ENCODE data around the gene UBXN1.
"Not testable (repeated sequence)": the region's sequence is repeated elsewhere in the genome, so short reads cannot be mapped to it uniquely, and the experiment has no call there.

The UBXN1 gene

DNA sequence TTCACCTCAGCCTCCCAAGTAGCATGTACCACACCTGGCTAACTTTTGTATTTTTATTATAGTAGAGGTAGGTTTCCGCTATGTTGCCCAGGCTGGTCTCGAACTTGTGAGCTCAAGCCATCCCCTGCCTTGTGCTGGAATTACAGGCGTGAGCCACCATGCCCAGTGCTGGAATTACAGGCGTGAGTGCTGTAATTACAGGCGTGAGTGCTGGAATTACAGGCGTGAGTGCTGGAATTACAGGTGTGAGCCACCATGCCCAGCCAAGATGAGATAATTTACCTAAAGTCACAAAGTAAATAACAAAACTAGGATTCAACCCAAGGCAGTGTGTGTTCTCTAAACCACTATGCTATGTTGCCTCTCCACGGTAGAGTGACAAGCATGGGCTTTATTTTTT lies 3.6 kb upstream of the UBXN1 start:
- intact Hi-C loops (cut with DNase I) = no loop called here
- DNase-seq = no peak

DNA sequence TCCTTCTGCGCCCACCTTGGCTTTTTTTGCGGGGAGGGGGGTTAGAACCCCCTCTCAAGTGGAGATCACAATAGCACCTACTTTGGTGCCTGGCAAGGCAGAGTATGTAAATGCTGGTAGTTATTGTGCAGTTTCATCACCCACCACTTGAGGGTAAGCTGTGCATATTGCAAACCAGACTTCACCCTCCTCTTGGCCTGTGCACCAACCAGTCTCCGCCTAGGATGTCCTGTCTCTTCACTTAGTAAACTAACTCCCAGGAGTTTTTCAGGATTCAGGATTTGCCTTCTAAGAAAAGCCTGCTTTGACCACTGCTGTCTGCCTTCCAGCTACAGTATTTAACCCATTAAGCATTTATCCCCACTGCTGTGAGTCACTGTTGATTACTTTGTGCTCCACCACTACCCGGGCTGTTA lies 2.0 kb upstream of the UBXN1 start:
- peak in 5 of 42 donors; percentile 11 to 45 (median 26) for DNase-seq
- intact Hi-C loops (cut with DNase I) = no loop called here

DNA sequence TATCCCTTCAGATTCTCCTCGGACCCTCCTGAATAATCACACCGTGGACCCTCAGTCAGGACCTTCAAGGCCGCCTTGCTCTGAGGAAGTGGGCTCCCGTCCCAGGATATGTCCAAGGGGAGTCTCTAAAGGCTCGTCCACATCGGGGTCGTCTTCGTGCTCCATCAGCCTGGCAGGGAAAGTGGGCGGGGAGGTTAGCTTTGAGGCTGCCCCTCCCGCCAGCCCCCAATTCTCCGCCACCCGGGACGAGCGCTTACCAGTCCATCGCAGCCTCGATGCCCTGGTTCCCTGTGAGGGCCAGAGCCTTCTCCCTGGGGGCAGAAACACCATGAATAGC lies 472 bp downstream of the UBXN1 start:
- intact Hi-C loops (cut with DNase I) = loop anchor here (5.0 kb wide), 1 partner anchor 86 kb away; the partner anchor contains the start of gene TUT1
- DNase-seq = no peak

DNA sequence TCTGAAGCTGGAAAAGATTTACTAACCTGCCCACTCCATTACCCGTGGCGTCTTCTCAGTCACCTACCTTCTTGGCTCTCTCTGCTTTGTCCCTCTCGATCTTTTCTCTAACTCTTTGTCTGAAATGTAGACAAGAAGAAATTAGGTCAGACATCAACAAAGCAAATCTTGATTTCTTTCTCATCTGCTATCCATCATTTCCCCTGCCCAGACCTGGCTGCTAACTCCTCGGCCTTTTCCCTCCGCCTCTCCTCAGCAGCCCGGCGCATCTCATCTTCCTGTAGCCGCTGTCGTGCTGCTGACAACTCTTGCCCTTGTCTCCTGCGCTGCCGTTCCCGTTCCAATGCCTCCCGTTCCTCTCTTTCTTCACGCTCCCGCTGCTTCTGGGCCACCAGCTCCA lies 1.2 kb downstream of the UBXN1 start:
- intact Hi-C loops (cut with DNase I) = loop anchor here (5.0 kb wide), 1 partner anchor 85 kb away; the partner anchor contains the start of gene TUT1

GRCh38 chr11:62677156-62677555 lies 1.7 kb downstream of the UBXN1 start:
- DNase-seq = no peak
- intact Hi-C loops (cut with DNase I) = loop anchor here (5.0 kb wide), 1 partner anchor 85 kb away; the partner anchor contains the start of gene TUT1

More for the DNA sequence above, 1.2 kb downstream of the UBXN1 start:
- DNase-seq = no peak

- intact Hi-C loops (cut with DNase I) = loop anchor here (5.0 kb wide), 1 partner anchor 84 kb away; the partner anchor contains the start of gene TUT1
- DNase-seq = no peak
Measured at GRCh38 chr11:62676698-62677097, 2.2 kb downstream of the UBXN1 start.

DNA sequence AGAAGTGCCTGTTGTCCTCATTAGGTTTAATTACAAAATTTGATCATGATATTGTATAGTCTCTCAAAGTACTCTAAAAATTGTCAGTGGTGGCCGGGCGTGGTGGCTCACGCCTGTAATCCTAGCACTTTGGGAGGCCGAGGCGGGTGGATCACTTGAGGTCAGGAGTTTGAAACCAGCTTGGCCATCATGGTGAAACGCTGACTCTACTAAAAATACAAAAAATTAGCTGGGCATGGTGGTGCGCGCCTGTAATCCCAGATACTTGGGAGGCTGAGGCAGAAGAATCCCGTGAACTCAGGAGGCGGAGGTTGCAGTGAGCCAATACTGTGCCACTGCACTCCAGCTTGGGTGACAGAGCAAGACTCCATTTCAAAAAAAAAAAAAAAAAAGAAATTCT lies 3.5 kb downstream of the UBXN1 start:
- DNase-seq = not testable (repeated sequence)
- intact Hi-C loops (cut with DNase I) = loop anchor here (5.0 kb wide), 1 partner anchor 83 kb away; the partner anchor contains the start of gene TUT1

- intact Hi-C loops (cut with DNase I) = no loop called here
- DNase-seq = no peak
Measured at GRCh38 chr11:62673196-62673525, 5.7 kb downstream of the UBXN1 start.

DNA sequence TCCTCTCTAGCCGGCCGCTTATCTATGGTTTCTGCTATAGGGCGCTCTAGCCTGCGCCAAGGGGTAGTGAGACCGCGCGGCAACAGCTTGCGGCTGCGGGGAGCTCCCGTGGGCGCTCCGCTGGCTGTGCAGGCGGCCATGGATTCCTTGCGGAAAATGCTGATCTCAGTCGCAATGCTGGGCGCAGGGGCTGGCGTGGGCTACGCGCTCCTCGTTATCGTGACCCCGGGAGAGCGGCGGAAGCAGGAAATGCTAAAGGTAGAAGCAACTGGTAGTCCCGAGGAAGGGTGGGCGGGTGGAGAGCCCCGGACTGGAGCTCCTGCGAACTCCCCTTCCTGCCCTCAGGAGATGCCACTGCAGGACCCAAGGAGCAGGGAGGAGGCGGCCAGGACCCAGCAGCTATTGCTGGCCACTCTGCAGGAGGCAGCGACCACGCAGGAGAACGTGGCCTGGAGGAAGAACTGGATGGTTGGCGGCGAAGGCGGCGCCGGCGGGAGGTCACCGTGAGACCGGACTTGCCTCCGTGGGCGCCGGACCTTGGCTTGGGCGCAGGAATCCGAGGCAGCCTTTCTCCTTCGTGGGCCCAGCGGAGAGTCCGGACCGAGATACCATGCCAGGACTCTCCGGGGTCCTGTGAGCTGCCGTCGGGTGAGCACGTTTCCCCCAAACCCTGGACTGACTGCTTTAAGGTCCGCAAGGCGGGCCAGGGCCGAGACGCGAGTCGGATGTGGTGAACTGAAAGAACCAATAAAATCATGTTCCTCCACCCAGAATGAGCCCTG lies 7.1 kb downstream of the UBXN1 start, which contains the start of the genes LBHD1 and UQCC3:
Gene LBHD1 (minus strand): TSS at position 660 of the 782 bp plus-strand sequence. CDS start 2,236 bp downstream, outside the sequence.
Gene UQCC3 (plus strand): TSS at position 66 of the 782 bp plus-strand sequence. CDS start 73 bp downstream, at position 139.
- intact Hi-C loops (cut with DNase I) = no loop called here
- DNase-seq = peak in 41 of 42 donors; percentile 71 to 95 (median 87)

- intact Hi-C loops (cut with DNase I) = no loop called here
Measured at GRCh38 chr11:62671236-62671607, 7.7 kb downstream of the UBXN1 start.

GRCh38 chr11:62669420-62670161 lies 9.3 kb downstream of the UBXN1 start:
- intact Hi-C loops (cut with DNase I) = no loop called here
- DNase-seq = no peak

More at GRCh38 chr11:62671236-62671607, 7.7 kb downstream of the UBXN1 start:
- peak in 1 of 42 donors; percentile 87 for DNase-seq

- DNase-seq = no peak
- intact Hi-C loops (cut with DNase I) = no loop called here
Measured at GRCh38 chr11:62667460-62667859, 11.4 kb downstream of the UBXN1 start.

DNA sequence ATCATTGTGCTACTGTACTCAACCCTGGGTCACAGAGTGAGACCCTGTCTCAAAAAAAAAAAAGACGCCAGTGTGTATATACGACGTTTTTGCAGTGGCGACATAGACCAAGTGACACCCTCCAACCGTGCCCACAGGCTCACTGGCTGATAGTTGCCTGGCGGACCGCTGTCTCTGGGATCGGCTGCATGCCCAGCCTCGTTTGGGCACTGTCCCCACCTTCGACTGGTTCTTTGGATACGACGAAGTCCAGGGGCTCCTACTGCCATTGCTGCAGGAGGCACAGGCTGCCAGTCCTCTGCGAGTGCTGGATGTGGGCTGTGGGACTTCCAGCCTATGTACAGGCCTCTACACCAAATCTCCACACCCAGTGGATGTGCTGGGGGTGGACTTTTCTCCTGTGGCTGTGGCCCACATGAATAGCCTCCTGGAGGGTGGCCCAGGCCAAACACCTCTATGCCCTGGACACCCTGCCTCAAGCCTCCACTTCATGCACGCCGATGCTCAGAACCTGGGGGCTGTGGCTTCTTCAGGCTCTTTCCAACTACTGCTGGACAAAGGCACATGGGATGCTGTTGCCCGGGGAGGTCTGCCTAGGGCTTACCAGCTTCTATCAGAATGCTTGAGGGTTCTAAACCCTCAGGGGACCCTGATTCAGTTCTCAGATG lies 12.5 kb downstream of the UBXN1 start:
- intact Hi-C loops (cut with DNase I) = no loop called here
- no peak for DNase-seq

DNA sequence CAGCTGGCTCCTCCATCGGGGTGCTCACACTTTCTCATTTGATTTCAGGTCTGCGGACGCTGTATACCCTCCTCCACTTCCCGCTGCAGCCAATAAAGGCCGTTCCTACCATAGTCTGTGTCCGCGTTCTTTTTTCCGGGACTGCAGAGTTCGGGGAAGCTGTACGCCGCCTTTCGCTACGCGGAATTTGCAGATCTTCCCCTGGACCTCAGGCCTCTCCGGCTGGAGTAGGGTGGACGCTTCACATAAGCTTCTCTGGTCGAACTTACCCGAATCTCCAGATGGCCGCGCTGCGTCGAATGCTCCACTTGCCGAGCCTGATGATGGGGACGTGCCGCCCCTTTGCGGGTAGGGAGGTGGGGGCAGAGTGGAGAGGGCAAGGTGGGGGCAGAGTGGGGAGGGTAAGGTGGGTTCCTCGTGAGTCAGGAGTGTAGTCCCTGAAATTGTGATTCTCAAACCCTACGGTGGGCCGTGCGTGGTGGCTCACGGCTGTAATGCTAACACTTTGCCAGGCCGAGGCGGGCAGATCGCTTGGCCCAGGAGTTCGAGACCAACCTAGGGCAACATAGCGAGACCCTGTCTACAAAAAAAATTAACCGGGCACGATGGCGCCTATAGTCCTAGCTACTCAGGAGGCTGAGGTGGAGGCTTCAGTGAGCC lies 13.1 kb downstream of the UBXN1 start:
- intact Hi-C loops (cut with DNase I) = no loop called here
- DNase-seq = peak in 35 of 42 donors; percentile 17 to 72 (median 49)

DNA sequence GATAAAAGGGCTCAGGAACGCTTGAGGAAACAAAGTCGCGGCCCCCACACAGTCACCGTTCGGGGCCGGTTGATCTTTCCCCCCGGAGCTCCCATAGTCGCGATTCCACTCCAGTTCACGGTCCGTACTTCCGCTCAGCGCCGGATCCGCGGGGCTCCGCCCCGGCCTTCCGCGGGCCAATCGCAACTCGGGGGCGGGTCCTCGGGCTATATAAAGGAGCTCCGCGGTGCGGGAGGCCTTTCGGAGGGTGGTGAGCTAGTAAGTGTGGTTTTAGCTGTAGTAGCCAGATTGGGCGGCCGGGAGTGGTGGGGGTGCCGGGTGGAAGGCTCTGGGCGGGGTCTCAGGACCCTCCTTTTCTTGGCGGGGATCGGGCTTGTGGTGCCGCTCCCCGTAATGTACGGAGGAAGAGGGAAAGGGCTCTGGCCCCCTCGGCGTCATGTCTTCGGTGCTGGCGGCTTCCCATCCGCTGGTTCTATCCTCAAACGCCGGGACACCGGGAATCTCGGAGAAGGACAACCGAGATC lies 13.7 kb downstream of the UBXN1 start, which contains the start of the genes C11orf98 and CSKMT:
Gene C11orf98 (minus strand): TSS at position 136 of the 524 bp plus-strand sequence. CDS start 41 bp downstream, at position 95.
Gene CSKMT (plus strand): TSS at position 238 of the 524 bp plus-strand sequence. CDS start 568 bp downstream, outside the sequence.
- peak; percentile 92 to 99 (median 98) for DNase-seq
- intact Hi-C loops (cut with DNase I) = no loop called here

GRCh38 chr11:62664405-62665074 lies 14.3 kb downstream of the UBXN1 start:
- peak in 19 of 42 donors; percentile 22 to 73 (median 57) for DNase-seq
- intact Hi-C loops (cut with DNase I) = no loop called here

DNA sequence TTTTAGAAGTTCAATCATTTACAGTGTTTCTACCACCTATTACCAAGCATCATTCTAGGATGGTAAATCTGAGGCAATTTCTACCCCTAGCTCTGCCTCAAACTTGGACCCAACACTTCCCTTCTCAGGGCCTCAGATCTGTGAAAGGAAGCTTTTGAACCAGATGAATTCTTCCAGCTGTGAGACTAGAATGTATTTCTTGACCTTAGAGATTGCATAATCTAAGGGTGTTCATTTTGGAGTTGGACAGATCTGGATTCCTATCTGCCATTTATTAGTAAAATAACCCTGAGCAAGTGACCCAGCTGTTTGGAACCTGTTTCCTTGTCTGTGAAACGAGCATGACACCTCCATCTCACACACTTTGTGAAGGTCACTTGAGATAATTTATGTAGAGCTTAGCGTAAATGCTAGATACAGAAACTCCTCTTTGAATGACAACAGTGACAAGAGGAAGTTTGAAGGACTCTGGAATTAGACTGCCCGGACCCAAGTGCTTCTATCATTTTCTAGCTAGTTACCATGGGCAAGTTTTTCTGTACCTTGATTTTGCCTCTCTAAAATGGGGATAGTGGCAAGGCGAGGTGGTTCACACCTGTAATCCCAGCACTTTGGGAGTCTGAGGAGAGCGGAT lies 22.0 kb downstream of the UBXN1 start:
- no peak for DNase-seq
- intact Hi-C loops (cut with DNase I) = no loop called here

All from head of caudate nucleus (tissue), 42 donors.